Measurements from ENCODE around the gene PDGFA.

The PDGFA gene

GRCh38 chr7:466465-467191 lies 53.0 kb downstream of the PDGFA start:
- ATAC-seq (ENCODE audit: insufficient read depth, low read depth) (no peak), DNase-seq (no peak)
- no peaks in the 10 kb centered on the region for H3K36me3 ChIP-seq (ENCODE audit: insufficient read depth, low read length)
- H2AFZ ChIP-seq (ENCODE audit: low read depth, low read length), result no peak overlapping the region
- no peaks in the 10 kb centered on the region for H3K4me1 ChIP-seq (ENCODE audit: insufficient read depth, low read length)
- H4K20me1 ChIP-seq (ENCODE audit: insufficient read depth, low read length), result no peaks in the 10 kb centered on the region
- no peaks in the 10 kb centered on the region for H3K27me3 ChIP-seq (ENCODE audit: insufficient read depth, low read length, poor library complexity)
- H3K4me2 ChIP-seq (ENCODE audit: insufficient read depth, low read length), result no peak overlapping the region
- no peak for TF ChIP-seq EZH2 (IDR thresholded peaks at IDR 0.05; ENCODE audit: borderline replicate concordance, low read depth, low read length, severe bottlenecking)
- TF ChIP-seq, protein P1, sequence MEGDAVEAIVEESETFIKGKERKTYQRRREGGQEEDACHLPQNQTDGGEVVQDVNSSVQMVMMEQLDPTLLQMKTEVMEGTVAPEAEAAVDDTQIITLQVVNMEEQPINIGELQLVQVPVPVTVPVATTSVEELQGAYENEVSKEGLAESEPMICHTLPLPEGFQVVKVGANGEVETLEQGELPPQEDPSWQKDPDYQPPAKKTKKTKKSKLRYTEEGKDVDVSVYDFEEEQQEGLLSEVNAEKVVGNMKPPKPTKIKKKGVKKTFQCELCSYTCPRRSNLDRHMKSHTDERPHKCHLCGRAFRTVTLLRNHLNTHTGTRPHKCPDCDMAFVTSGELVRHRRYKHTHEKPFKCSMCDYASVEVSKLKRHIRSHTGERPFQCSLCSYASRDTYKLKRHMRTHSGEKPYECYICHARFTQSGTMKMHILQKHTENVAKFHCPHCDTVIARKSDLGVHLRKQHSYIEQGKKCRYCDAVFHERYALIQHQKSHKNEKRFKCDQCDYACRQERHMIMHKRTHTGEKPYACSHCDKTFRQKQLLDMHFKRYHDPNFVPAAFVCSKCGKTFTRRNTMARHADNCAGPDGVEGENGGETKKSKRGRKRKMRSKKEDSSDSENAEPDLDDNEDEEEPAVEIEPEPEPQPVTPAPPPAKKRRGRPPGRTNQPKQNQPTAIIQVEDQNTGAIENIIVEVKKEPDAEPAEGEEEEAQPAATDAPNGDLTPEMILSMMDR (IDR thresholded peaks at IDR 0.05; ENCODE audit: borderline replicate concordance, extremely low read depth, low read length, poor library complexity, severe bottlenecking), result no peak
- no peak overlapping the region for H3K9ac ChIP-seq (ENCODE audit: low read depth, low read length)
- no peak overlapping the region for H3K27ac ChIP-seq (ENCODE audit: low read length)
- no peaks in the 10 kb centered on the region for H3K79me2 ChIP-seq (ENCODE audit: insufficient read depth, low read length)
- H3K4me3 ChIP-seq (ENCODE audit: low read depth in 1 of 2, low read length in 2 of 2), result no peak overlapping the region
- no peaks in the 10 kb centered on the region for H3K9me3 ChIP-seq (ENCODE audit: insufficient read depth, low read length, severe bottlenecking)

- ATAC-seq (ENCODE audit: insufficient read depth, low read depth), result peak; percentile 32; the same call in 1 of the 3 replicates
- no peaks in the 10 kb centered on the region for H4K20me1 ChIP-seq (ENCODE audit: insufficient read depth, low read length)
- H3K27me3 ChIP-seq (ENCODE audit: insufficient read depth, low read length, poor library complexity), result no peaks in the 10 kb centered on the region
- H3K4me2 ChIP-seq (ENCODE audit: insufficient read depth, low read length), result no peak overlapping the region
- H3K9ac ChIP-seq (ENCODE audit: low read depth, low read length), result no peak overlapping the region
- H3K36me3 ChIP-seq (ENCODE audit: insufficient read depth, low read length), result no peaks in the 10 kb centered on the region
- no peaks in the 10 kb centered on the region for H3K4me1 ChIP-seq (ENCODE audit: insufficient read depth, low read length)
- H2AFZ ChIP-seq (ENCODE audit: low read depth, low read length), result no peak overlapping the region
- no peak for DNase-seq
- H3K79me2 ChIP-seq (ENCODE audit: insufficient read depth, low read length), result no peaks in the 10 kb centered on the region
- H3K27ac ChIP-seq (ENCODE audit: low read length), result no peak overlapping the region
- H3K4me3 ChIP-seq (ENCODE audit: low read depth in 1 of 2, low read length in 2 of 2), result no peak overlapping the region
- TF ChIP-seq, protein P1 (IDR thresholded peaks at IDR 0.05; ENCODE audit: borderline replicate concordance, extremely low read depth, low read length, poor library complexity, severe bottlenecking), result no peak
- TF ChIP-seq EZH2 (IDR thresholded peaks at IDR 0.05; ENCODE audit: borderline replicate concordance, low read depth, low read length, severe bottlenecking), result no peak
- no peaks in the 10 kb centered on the region for H3K9me3 ChIP-seq (ENCODE audit: insufficient read depth, low read length, severe bottlenecking)
Measured at GRCh38 chr7:465710-466400, 53.8 kb downstream of the PDGFA start.

DNA sequence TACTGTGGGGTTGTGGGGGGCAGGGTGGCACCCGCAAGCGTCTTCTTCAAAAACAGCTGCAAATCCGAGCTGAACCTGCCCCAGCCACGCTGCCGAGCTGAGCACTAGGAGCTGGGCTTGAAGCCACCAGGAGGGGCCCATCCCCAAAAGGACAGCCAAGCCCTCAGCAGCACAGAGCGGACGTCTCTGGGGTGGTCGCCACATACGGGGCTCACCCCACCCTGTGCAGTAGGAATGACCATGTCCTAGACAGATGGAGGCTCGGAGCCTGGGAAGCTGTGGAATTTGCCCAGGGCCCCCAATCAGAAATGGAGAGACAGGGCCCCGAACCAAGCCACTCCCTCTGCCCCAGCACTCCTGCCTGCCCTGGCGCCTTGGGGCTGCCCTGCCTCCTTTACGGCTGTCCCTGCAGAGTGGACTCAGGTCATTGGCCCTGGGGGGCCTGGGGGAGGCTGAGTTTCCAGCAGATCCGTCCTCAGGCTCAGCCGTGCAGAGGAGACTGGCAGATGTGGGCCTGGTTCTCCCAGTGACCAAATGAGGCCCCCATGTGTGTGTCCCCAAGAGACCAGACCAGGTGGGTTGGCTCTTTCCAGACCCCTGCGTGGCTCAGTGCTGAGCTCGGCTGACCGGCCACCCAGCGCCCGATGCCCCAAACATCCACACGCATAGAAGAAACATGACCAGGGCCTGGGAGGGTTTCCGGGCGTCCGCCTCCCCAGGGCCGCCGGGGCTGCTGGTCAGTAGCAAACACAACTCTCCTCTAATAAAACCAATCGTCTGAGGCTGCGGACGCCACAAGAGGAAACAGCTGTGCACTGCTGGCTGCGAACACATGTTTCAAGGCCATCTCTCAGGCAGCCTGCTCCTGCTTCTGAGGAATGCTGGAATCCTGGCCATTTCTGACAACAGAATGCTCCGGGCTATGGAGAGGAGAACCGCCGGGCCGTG lies 54.9 kb downstream of the PDGFA start:
- TF ChIP-seq, protein P1 (IDR thresholded peaks at IDR 0.05; ENCODE audit: borderline replicate concordance, extremely low read depth, low read length, poor library complexity, severe bottlenecking), result no peak
- TF ChIP-seq EZH2 (IDR thresholded peaks at IDR 0.05; ENCODE audit: borderline replicate concordance, low read depth, low read length, severe bottlenecking), result no peak
- no peaks in the 10 kb centered on the region for H3K9me3 ChIP-seq (ENCODE audit: insufficient read depth, low read length, severe bottlenecking)
- H3K9ac ChIP-seq (ENCODE audit: low read depth, low read length), result no peak overlapping the region
- H3K27me3 ChIP-seq (ENCODE audit: insufficient read depth, low read length, poor library complexity), result no peaks in the 10 kb centered on the region
- DNase-seq (no peak), ATAC-seq (ENCODE audit: insufficient read depth, low read depth) (no peak)
- H3K36me3 ChIP-seq (ENCODE audit: insufficient read depth, low read length), result no peaks in the 10 kb centered on the region
- no peak overlapping the region for H2AFZ ChIP-seq (ENCODE audit: low read depth, low read length)
- H3K4me2 ChIP-seq (ENCODE audit: insufficient read depth, low read length), result no peak overlapping the region
- H3K4me3 ChIP-seq (ENCODE audit: low read depth in 1 of 2, low read length in 2 of 2), result no peak overlapping the region
- no peak overlapping the region for H3K27ac ChIP-seq (ENCODE audit: low read length)
- H3K79me2 ChIP-seq (ENCODE audit: insufficient read depth, low read length), result no peaks in the 10 kb centered on the region
- H4K20me1 ChIP-seq (ENCODE audit: insufficient read depth, low read length), result no peaks in the 10 kb centered on the region
- no peaks in the 10 kb centered on the region for H3K4me1 ChIP-seq (ENCODE audit: insufficient read depth, low read length)
